Middle frontal gyrus (tissue), 1 donor: Measurements from ENCODE around the gene FSTL4.
A peak's percentile ranks its signal among the peaks of the same experiment; 100 is the strongest.

Source experiments
- DNase-seq: peaks from one replicate; pipeline ENCODE4 v3.0.0-alpha.2; 2015; ENCODE audit warnings: low spot score; ENCODE audit errors: extremely low spot score

Gene FSTL4

GRCh38 chr5:133480866-133481265 is 131.5 kb downstream of the FSTL4 start:
- DNase-seq = no peak

DNA sequence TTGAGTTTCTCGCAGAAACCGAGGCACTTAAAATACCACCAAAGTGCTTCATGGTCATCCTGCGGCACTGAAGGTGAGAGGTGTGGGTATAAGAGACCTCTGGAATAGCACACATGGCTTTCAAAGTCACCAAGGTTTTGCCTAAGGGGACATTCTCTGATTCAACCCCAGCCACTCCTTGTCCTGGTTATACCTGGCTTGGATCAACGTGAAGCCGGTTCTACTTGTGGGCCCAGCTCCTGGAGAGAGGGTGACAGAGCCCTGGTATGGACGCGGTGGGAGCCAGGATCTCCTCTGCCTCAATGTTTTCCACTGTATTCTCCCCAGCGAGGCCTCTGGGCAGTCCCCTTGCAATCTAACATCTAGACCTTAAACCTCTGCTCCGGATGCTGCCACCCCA is 132.0 kb downstream of the FSTL4 start:
- DNase-seq = no peak

DNA sequence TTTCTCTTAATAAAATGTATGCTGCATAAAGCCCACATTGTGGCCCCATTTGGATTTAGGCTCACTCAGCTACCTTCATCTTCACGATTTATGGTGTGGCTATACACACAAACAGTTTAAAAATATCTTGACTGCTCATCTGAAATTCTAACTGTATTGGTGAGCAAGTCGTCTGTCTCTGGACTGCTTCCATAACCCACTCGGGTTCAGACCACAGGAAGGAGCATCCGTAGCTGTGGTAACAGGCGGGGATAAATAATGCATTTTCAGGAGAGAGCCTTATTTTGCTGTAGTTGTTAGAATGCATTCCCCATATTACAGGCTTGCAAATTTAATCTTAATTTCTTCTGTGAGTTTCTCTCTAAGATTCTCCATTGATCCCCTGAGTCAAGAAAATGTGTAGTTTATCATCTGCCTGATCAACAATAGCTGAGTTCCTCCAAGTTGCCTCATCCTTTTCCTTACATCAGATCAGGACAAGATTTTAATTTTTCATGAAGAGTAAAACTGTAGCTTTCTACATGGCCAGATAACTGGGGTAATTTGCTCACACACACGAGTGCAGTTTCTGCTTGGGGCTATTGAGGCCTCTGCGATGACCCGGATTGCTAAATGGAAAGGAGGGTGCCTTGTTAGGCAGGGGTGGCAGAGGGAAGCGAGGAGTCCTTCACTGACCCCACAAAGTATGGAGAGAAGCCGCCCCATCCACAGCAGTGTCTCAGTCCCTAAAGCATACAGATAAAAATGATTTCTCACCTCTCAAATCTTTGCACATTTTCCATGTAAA is 133.9 kb downstream of the FSTL4 start:
- DNase-seq = no peak

DNA sequence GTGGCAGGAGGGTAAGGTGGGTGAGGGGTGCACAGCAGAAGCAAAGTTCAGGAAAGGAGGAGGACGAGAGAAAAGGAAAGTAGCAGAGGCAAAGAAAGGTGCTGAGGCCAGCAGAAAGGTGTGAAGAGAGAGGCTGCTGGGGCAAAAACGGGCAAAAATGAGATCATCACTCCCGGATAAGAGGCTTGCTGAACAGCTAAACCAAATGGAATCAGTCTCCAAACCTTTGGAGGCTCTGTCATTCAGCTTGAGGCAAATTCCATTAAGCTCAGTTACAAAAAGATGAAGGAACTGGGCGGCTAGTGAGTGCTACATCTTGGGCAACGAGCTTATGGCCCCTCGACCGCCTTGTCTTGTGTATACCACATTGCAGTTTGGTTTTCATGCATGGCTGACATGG is 136.4 kb downstream of the FSTL4 start:
- no peak for DNase-seq

DNA sequence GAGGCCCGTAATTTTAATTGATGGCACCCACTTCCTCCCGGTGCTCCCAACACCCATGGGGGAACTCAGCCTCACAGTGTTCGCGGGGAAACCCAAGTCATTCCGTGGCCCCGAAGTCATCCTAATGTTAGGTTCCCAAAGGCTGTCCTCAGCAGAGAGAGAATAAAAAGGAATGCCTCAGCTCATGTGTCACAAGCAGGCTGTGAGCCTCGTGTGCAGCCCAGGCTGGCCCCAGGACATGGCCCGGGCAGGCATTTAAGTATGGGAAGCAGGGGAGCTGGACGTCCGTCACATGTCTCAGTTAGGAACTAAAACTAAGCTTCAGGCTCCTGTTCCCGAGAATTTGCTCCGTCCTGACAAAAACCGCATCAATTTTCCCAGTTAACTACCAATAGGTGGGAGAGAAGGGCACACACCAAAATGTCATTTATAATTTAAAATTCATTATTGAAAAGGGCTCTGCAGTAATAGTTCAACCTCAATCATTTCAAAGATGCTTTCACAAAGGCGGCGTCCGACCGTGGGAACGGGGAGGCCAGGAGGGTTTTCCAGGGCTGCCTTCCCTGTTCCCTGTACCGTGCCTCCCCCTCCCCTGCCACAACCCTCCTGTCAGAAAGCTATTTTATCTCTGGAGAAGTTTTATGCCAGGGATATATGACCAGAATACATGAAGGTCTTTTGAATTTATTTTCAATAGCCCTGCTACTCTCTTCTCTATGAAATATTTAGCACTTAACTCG is 137.3 kb downstream of the FSTL4 start:
- DNase-seq = no peak

DNA sequence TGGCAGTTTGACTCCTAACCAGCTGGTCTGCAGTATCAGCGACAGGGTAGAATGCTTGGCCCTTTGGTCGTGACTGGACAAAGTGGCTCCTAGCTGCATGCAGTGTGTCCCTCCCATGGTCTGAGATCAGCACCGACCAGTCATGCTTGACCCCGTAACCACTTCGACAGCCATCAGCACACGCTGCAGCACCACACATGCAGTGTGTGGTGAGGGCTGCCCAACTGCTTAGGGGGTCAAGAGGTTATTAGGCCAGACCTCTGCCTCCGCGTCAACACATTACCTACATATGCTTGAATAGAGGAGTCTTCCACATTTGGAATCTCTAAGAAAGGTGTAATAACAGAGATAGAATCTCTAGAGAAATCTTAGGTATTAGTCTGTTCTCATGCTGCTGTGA is 139.1 kb downstream of the FSTL4 start:
- no peak for DNase-seq

DNA sequence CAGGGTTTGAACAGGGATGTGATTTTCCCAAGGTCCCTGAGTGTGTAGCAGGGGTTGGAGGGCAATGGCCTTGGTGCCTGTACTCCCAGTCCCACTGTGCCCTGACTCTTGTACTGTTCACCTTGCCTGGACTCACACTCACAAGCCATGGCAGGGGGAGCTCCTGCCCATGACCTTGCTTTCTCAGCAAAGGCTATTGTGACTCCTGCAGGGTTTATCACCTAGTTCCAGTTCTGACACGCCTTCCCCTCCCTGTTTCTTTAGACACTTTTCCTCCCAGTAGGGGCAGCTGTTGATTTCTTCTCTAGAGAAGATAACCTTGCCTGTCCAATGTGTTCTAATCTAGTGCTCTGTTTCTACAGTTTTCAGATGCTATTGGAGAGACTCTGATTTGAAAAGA is 139.5 kb downstream of the FSTL4 start:
- DNase-seq = no peak

- DNase-seq = no peak
These were observed 140.6 kb downstream of the FSTL4 start for GRCh38 chr5:133471699-133472098.

GRCh38 chr5:133470841-133471240 is 141.5 kb downstream of the FSTL4 start:
- no peak for DNase-seq

GRCh38 chr5:133469846-133470245 is 142.5 kb downstream of the FSTL4 start:
- DNase-seq = peak; percentile 47

- peak; percentile 42 for DNase-seq
These were observed 143.1 kb downstream of the FSTL4 start for GRCh38 chr5:133469252-133469651.

GRCh38 chr5:133468596-133468995 is 143.7 kb downstream of the FSTL4 start:
- no peak for DNase-seq

DNA sequence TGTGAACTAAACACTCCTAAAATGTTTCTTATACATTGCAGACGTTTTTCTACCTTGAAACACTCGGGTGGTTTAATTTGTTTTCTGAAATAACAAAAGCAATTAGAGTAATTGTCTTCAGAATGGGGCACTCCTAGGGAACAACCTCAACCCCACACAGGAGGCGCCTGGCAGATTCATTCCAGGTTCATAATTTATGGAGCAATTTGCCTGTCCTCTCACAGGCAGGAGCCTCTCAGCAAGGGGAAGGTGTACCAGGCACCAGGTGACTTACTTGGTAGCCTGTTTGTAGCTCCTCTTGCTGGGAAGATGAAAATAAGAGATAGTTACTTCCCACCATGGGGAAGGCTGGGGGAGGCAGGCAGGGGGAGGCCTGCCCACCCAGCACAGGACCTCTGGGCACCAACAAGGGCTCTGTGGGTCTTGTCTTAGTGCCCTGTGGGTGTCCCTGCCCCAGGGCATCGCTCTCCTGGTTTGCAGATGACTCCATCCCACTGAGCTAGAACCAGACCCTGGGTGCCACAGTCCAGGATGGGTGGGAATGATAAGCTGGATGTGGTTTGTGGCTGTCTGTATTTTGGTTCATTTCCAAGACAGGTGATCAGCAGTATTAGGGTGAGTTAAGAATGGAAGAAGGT is 144.4 kb downstream of the FSTL4 start:
- no peak for DNase-seq

- DNase-seq = no peak
These were observed 145.0 kb downstream of the FSTL4 start for GRCh38 chr5:133467335-133467779.

- DNase-seq = no peak
These were observed 145.6 kb downstream of the FSTL4 start for GRCh38 chr5:133466556-133467334.

GRCh38 chr5:133464013-133464412 is 148.3 kb downstream of the FSTL4 start:
- no peak for DNase-seq

GRCh38 chr5:133461796-133462516 is 150.4 kb downstream of the FSTL4 start:
- no peak for DNase-seq

DNA sequence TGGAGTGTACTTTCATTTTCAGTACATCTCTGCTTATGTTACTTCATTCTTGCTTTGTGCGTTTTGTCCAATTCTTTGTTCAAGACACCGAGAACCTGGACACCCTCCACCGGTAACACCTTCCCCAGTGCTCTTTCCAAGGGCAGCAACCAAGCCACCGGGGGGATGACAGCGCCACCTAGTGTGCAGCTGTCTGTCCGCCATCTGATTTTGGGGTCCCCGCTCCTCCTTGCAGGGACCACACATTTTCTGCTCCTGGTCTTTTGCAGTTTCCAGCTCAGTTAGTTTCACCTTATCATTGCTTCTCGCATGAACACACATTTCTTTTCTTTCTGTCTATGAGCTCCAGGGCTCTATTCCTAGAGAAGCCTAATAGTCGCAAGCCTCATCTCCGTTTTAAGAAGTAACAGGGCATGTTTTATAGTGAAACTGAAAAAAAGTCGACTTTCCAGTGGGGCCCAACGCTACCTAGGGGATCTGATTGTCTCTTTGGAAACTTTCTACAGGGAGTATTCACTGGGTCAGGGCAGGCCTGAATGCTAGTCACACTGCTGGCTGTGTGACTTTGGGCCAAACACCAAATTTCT is 152.1 kb downstream of the FSTL4 start:
- DNase-seq = no peak

GRCh38 chr5:133459474-133460160 is 152.7 kb downstream of the FSTL4 start:
- no peak for DNase-seq

GRCh38 chr5:133458435-133458834 is 153.9 kb downstream of the FSTL4 start:
- DNase-seq = no peak
